Liver (tissue), 9 donors: ENCODE data around the gene KSR2. TPM values are rescaled to one million over a fixed set of nuclear protein-coding genes. Genes with fewer than 3 reads are reported as not detected.

Experiments
- DNase-seq: peaks from one replicate; pipeline ENCODE4 v3.0.0-alpha.2; 2017; ENCODE audit warnings: low spot score
- H3K27ac ChIP-seq, 2 donors: one replicate each; pipeline ENCODE4 v1.7.0; 2013; ENCODE audit warnings: inconsistent platforms in 2 of 2, low read length in 2 of 2, control low read depth in 1 of 2, low read depth in 1 of 2, mild to moderate bottlenecking in 1 of 2
- H3K27me3 ChIP-seq, 4 donors: one replicate each; pipeline versions ENCODE4 v1.6.1 to v1.7.0; 2013; ENCODE audit warnings: low read length in 3 of 4, inconsistent platforms in 1 of 4, mild to moderate bottlenecking in 1 of 4, moderate library complexity in 1 of 4; ENCODE audit not compliant: control insufficient read depth in 4 of 4, insufficient read depth in 4 of 4
- H3K36me3 ChIP-seq, 4 donors: one replicate each; pipeline versions ENCODE4 v1.6.1 to v1.7.0; 2013; ENCODE audit warnings: low read length in 3 of 4, mild to moderate bottlenecking in 3 of 4, low read depth in 1 of 4, moderate library complexity in 1 of 4; ENCODE audit not compliant: control insufficient read depth in 4 of 4, insufficient read depth in 3 of 4
- H3K4me1 ChIP-seq, 4 donors: one replicate each; pipeline versions ENCODE4 v1.6.1 to v1.7.0; 2013; ENCODE audit warnings: low read length in 3 of 4, mild to moderate bottlenecking in 3 of 4, moderate library complexity in 1 of 4; ENCODE audit not compliant: control insufficient read depth in 4 of 4, insufficient read depth in 4 of 4
- H3K4me3 ChIP-seq, 3 donors: one replicate each; pipeline versions ENCODE4 v1.6.1 to v1.7.0; 2013; ENCODE audit warnings: low read length in 3 of 3, control low read depth in 1 of 3, low read depth in 1 of 3, mild to moderate bottlenecking in 1 of 3
- H3K9ac ChIP-seq, 2 donors: one replicate each; pipeline ENCODE4 v1.7.0; 2013; ENCODE audit warnings: low read length in 2 of 2, mild to moderate bottlenecking in 2 of 2, moderate library complexity in 2 of 2, control low read depth in 1 of 2, low read depth in 1 of 2
- H3K9me3 ChIP-seq, 4 donors: one replicate each; pipeline versions ENCODE4 v1.6.1 to v1.7.0; 2013; ENCODE audit warnings: low read length in 3 of 4; ENCODE audit not compliant: control insufficient read depth in 4 of 4
- EGR1 ChIP-seq, 2 donors: IDR thresholded peaks; 2 replicates each; pipeline ENCODE4 v1.6.1; 2016 to 2018; ENCODE audit warnings: antibody characterized with exemption in 2 of 2, low read depth in 2 of 2
- FOXA1 ChIP-seq: IDR thresholded peaks from 2 replicates; pipeline ENCODE4 v1.6.1; 2016; ENCODE audit warnings: antibody characterized with exemption
- FOXA2 ChIP-seq: IDR thresholded peaks from 2 replicates; pipeline ENCODE4 v1.6.1; 2016; ENCODE audit warnings: antibody characterized with exemption
- GABPA ChIP-seq, 2 donors: IDR thresholded peaks in 1 of 2; conservative IDR thresholded peaks in 1 of 2; 2 replicates each; pipeline ENCODE4 v1.6.1; 2016; ENCODE audit warnings: antibody characterized with exemption in 2 of 2, mild to moderate bottlenecking in 1 of 2, moderate library complexity in 1 of 2
- HNF4G ChIP-seq: IDR thresholded peaks from 2 replicates; pipeline ENCODE4 v1.6.1; 2016; ENCODE audit warnings: antibody characterized with exemption
- JUND ChIP-seq, 2 donors: IDR thresholded peaks; 2 replicates each; pipeline ENCODE4 v1.6.1; 2016; ENCODE audit warnings: antibody characterized with exemption in 2 of 2
- NR2F2 ChIP-seq: IDR thresholded peaks from 2 replicates; pipeline ENCODE4 v1.6.1; 2016; ENCODE audit warnings: antibody characterized with exemption
- RAD21 ChIP-seq, 2 donors: IDR thresholded peaks; 2 replicates each; pipeline ENCODE4 v1.6.1; 2016; ENCODE audit warnings: antibody characterized with exemption in 2 of 2, mild to moderate bottlenecking in 2 of 2
- RXRA ChIP-seq, 2 donors: IDR thresholded peaks; 2 replicates each; pipeline ENCODE4 v1.6.1; 2017 to 2018; ENCODE audit warnings: antibody characterized with exemption in 2 of 2, mild to moderate bottlenecking in 1 of 2
- SP1 ChIP-seq: IDR thresholded peaks from 2 replicates; pipeline ENCODE4 v1.6.1; 2018; ENCODE audit warnings: antibody characterized with exemption, mild to moderate bottlenecking
- TAF1 ChIP-seq: conservative IDR thresholded peaks from 2 replicates; pipeline ENCODE4 v1.6.1; 2016; ENCODE audit warnings: antibody characterized with exemption, mild to moderate bottlenecking
- YY1 ChIP-seq: IDR thresholded peaks from 2 replicates; pipeline ENCODE4 v1.6.1; 2016; ENCODE audit warnings: antibody characterized with exemption, mild to moderate bottlenecking
- WGBS: extraction: QIAGEN DNeasy Blood & Tissue Kit; methylation state at CpG from one replicate; pipeline ENCODE4 v1.1.7; 2013; 5-methylcytosine and 5-hydroxymethylcytosine counted together
- polyA plus RNA-seq, 2 donors: library from polyadenylated mRNA; stranded (reverse) in 1 of 2; unstranded in 1 of 2; fragments of 200-250 nt in 1 of 2; fragments of >200 nt in 1 of 2; fragmentation: Nextera tagmentation in 1 of 2; extraction: Ambion mirVana in 1 of 2; gene quantifications; one replicate each; pipeline versions ENCODE4 v1.2.1 to v1.2.3, GENCODE V29; 2013 to 2015
- total RNA-seq, 2 donors: library from RNA; depleted of rRNA; stranded (reverse); fragments of >200 nt; gene quantifications; one replicate each; pipeline ENCODE4 v1.2.3, GENCODE V29; 2014
- TF ChIP-seq, protein P1 (sequence below): fragments of 150-350 bp; IDR thresholded peaks from 2 replicates; pipeline ENCODE4 v1.5.1; 2017; ENCODE audit warnings: improper control_type of control experiment, low read depth, low read length; ENCODE audit not compliant: missing input control
- TF ChIP-seq, protein P2 (sequence below): IDR thresholded peaks from 2 replicates; pipeline ENCODE4 v1.6.1; 2016; ENCODE audit warnings: antibody characterized with exemption
- TF ChIP-seq, protein P3 (sequence below): IDR thresholded peaks from 2 replicates; pipeline ENCODE4 v1.6.1; 2016; ENCODE audit warnings: antibody characterized with exemption, mild to moderate bottlenecking
- TF ChIP-seq, protein P4 (sequence below): IDR thresholded peaks from 2 replicates; pipeline ENCODE4 v1.6.1; 2016; ENCODE audit warnings: antibody characterized with exemption
- TF ChIP-seq, protein P5 (sequence below): IDR thresholded peaks from 2 replicates; pipeline ENCODE4 v1.6.1; 2016; ENCODE audit warnings: antibody characterized with exemption
- donor health status: healthy.
- donor health status: healthy.
- donor health status: healthy.
- donor health status: healthy.
- donor health status: healthy.

Gene KSR2
- total and polyA plus RNA-seq, 4 donors, result under 0.01 to 0.02 (median under 0.01) TPM; not detected in 1

DNA sequence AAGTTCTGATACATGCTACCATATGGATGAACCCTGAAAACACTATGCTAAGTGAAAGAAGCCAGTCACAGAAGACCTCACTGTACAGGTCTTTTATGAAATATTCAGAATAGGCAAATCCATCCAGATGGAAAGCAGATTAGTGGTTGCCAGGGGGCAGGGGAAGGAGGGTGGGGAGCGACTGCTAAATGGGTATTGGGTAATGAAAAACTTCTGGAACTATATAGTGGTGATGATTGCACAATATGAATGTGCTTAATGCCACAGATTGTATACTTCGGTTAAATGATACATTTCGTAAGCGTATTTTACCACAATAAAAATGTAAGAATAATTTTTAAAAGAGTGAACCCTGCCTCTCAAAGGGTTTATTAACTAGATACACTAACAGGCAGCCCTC, 11.8 kb upstream of the KSR2 start:
- WGBS, result 86% methylated on average over 4 of the region's 4 CpGs
- TF ChIP-seq, protein P1, sequence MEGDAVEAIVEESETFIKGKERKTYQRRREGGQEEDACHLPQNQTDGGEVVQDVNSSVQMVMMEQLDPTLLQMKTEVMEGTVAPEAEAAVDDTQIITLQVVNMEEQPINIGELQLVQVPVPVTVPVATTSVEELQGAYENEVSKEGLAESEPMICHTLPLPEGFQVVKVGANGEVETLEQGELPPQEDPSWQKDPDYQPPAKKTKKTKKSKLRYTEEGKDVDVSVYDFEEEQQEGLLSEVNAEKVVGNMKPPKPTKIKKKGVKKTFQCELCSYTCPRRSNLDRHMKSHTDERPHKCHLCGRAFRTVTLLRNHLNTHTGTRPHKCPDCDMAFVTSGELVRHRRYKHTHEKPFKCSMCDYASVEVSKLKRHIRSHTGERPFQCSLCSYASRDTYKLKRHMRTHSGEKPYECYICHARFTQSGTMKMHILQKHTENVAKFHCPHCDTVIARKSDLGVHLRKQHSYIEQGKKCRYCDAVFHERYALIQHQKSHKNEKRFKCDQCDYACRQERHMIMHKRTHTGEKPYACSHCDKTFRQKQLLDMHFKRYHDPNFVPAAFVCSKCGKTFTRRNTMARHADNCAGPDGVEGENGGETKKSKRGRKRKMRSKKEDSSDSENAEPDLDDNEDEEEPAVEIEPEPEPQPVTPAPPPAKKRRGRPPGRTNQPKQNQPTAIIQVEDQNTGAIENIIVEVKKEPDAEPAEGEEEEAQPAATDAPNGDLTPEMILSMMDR, result no peak
- TF ChIP-seq NR2F2 (no peak), RAD21 (IDR thresholded peaks at IDR 0.05) (no peak), SP1 (no peak), GABPA (IDR thresholded peaks at IDR 0.05 in 1 of 2, conservative IDR thresholded peaks at IDR 0.05 in 1 of 2) (no peak), JUND (IDR thresholded peaks at IDR 0.05) (no peak), TAF1 (no peak), FOXA2 (no peak), EGR1 (IDR thresholded peaks at IDR 0.05; ENCODE audit: low read depth in 2 of 2) (no peak), HNF4G (no peak), RXRA (IDR thresholded peaks at IDR 0.05) (no peak), YY1 (no peak), FOXA1 (no peak)
- TF ChIP-seq, protein P2, sequence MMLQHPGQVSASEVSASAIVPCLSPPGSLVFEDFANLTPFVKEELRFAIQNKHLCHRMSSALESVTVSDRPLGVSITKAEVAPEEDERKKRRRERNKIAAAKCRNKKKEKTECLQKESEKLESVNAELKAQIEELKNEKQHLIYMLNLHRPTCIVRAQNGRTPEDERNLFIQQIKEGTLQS, result no peak
- TF ChIP-seq, protein P3, sequence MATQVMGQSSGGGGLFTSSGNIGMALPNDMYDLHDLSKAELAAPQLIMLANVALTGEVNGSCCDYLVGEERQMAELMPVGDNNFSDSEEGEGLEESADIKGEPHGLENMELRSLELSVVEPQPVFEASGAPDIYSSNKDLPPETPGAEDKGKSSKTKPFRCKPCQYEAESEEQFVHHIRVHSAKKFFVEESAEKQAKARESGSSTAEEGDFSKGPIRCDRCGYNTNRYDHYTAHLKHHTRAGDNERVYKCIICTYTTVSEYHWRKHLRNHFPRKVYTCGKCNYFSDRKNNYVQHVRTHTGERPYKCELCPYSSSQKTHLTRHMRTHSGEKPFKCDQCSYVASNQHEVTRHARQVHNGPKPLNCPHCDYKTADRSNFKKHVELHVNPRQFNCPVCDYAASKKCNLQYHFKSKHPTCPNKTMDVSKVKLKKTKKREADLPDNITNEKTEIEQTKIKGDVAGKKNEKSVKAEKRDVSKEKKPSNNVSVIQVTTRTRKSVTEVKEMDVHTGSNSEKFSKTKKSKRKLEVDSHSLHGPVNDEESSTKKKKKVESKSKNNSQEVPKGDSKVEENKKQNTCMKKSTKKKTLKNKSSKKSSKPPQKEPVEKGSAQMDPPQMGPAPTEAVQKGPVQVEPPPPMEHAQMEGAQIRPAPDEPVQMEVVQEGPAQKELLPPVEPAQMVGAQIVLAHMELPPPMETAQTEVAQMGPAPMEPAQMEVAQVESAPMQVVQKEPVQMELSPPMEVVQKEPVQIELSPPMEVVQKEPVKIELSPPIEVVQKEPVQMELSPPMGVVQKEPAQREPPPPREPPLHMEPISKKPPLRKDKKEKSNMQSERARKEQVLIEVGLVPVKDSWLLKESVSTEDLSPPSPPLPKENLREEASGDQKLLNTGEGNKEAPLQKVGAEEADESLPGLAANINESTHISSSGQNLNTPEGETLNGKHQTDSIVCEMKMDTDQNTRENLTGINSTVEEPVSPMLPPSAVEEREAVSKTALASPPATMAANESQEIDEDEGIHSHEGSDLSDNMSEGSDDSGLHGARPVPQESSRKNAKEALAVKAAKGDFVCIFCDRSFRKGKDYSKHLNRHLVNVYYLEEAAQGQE, result no peak
- TF ChIP-seq, protein P4, sequence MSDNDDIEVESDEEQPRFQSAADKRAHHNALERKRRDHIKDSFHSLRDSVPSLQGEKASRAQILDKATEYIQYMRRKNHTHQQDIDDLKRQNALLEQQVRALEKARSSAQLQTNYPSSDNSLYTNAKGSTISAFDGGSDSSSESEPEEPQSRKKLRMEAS, result no peak
- TF ChIP-seq, protein P5, sequence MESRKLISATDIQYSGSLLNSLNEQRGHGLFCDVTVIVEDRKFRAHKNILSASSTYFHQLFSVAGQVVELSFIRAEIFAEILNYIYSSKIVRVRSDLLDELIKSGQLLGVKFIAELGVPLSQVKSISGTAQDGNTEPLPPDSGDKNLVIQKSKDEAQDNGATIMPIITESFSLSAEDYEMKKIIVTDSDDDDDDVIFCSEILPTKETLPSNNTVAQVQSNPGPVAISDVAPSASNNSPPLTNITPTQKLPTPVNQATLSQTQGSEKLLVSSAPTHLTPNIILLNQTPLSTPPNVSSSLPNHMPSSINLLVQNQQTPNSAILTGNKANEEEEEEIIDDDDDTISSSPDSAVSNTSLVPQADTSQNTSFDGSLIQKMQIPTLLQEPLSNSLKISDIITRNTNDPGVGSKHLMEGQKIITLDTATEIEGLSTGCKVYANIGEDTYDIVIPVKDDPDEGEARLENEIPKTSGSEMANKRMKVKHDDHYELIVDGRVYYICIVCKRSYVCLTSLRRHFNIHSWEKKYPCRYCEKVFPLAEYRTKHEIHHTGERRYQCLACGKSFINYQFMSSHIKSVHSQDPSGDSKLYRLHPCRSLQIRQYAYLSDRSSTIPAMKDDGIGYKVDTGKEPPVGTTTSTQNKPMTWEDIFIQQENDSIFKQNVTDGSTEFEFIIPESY, result no peak
- Histone ChIP-seq H3K9ac (no peak overlapping the region), H3K36me3 (no peaks in the 10 kb centered on the region), H3K4me3 (no peak overlapping the region), H3K27ac (no peak overlapping the region), H3K27me3 (no peaks in the 10 kb centered on the region), H3K4me1 (no peaks in the 10 kb centered on the region), H3K9me3 (no peaks in the 10 kb centered on the region)
- DNase-seq, result no peak

DNA sequence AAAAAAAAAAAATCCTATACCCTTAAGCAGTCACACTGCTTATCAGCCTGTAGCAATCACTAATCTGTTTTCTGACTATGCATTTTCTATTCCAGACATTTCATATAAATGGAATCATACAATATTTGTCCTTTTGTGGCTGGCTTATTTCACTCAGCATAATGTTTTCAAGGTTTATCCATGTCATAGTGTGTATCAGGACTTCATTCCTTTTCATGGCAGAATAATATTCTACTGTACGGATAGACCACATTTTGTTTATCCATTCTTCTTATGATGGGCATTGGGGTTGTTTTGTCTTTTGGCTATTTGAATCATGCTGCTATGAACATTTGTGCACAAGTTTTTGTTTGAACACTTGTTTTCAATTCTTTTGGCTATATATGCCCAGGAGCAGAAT, 8.6 kb upstream of the KSR2 start:
- TF ChIP-seq, protein P4, result no peak
- TF ChIP-seq, protein P5, result no peak
- TF ChIP-seq NR2F2 (no peak), TAF1 (no peak), JUND (IDR thresholded peaks at IDR 0.05) (no peak), RXRA (IDR thresholded peaks at IDR 0.05) (no peak), SP1 (no peak), YY1 (no peak)
- no peak overlapping the region for H3K27ac ChIP-seq
- no peaks in the 10 kb centered on the region for H3K4me1 ChIP-seq
- 93% methylated on average over 1 of the region's 1 CpG for WGBS
- H3K27me3 ChIP-seq, result no peaks in the 10 kb centered on the region
- no peaks in the 10 kb centered on the region for H3K36me3 ChIP-seq
- H3K4me3 ChIP-seq, result no peak overlapping the region
- no peak for DNase-seq
- H3K9me3 ChIP-seq, result no peaks in the 10 kb centered on the region
- no peak overlapping the region for H3K9ac ChIP-seq
